Astrocyte (in vitro differentiated cells and primary cell): Measurements from ENCODE around the gene QPCT. TPM values are rescaled to one million over a fixed set of nuclear protein-coding genes. Genes with fewer than 3 reads are reported as not detected.
"Not testable (repeated sequence)": the region's sequence is repeated elsewhere in the genome, so short reads cannot be mapped to it uniquely, and the experiment has no call there.

Experiments used
- DNase-seq: peaks from one replicate; pipeline ENCODE4 v3.0.0-alpha.2; 2010; ENCODE audit warnings: low read depth
- FAIRE-seq: peaks from 2 replicates; lab custom pipeline; 2011; peaks lifted over from hg19 to GRCh38; lab: Jason Lieb, UNC
- H2AFZ ChIP-seq: 2 replicates; pipeline ENCODE4 v1.6.0; 2012; ENCODE audit warnings: low read depth, low read length, inconsistent platforms
- H3K27ac ChIP-seq: 2 replicates; pipeline ENCODE4 v1.5.1; 2011; ENCODE audit warnings: low read depth, low read length, inconsistent platforms
- H3K27me3 ChIP-seq: 2 replicates; pipeline ENCODE4 v1.6.0; 2011; ENCODE audit warnings: low read length, inconsistent platforms; ENCODE audit not compliant: insufficient read depth
- H3K36me3 ChIP-seq: 2 replicates; pipeline ENCODE4 v1.5.1; 2011; ENCODE audit warnings: low read length, inconsistent platforms; ENCODE audit not compliant: insufficient read depth
- H3K4me1 ChIP-seq: 2 replicates; pipeline ENCODE4 v1.5.1; 2011; ENCODE audit warnings: low read length, inconsistent platforms; ENCODE audit not compliant: insufficient read depth
- H3K4me2 ChIP-seq: 2 replicates; pipeline ENCODE4 v1.6.0; 2012; ENCODE audit warnings: low read length, inconsistent platforms
- H3K4me3 ChIP-seq: 2 replicates; pipeline ENCODE4 v1.5.1; 2011; ENCODE audit warnings: low read depth, mild to moderate bottlenecking, low read length, inconsistent platforms; ENCODE audit not compliant: insufficient read depth
- H3K79me2 ChIP-seq: 2 replicates; pipeline ENCODE4 v1.6.0; 2012; ENCODE audit warnings: mild to moderate bottlenecking, low read length, inconsistent platforms; ENCODE audit not compliant: insufficient read depth
- H3K9ac ChIP-seq: 2 replicates; pipeline ENCODE4 v1.6.0; 2012; ENCODE audit warnings: mild to moderate bottlenecking, low read length, inconsistent platforms
- H3K9me3 ChIP-seq: 2 replicates; pipeline ENCODE4 v1.5.1; 2012; ENCODE audit warnings: low read depth, mild to moderate bottlenecking, low read length, inconsistent platforms; ENCODE audit not compliant: insufficient read depth
- H4K20me1 ChIP-seq: 2 replicates; pipeline ENCODE4 v1.6.0; 2012; ENCODE audit warnings: low read length, inconsistent platforms; ENCODE audit not compliant: insufficient read depth
- H3K27ac Mint-ChIP-seq: one replicate; pipeline ENCODE4 v1.8.0; 2021; ENCODE audit warnings: mild to moderate bottlenecking, mixed read lengths; ENCODE audit not compliant: unreplicated experiment
- H3K27me3 Mint-ChIP-seq: one replicate; pipeline ENCODE4 v1.8.0; 2021; ENCODE audit warnings: low read depth, mixed read lengths; ENCODE audit not compliant: unreplicated experiment
- H3K36me3 Mint-ChIP-seq: one replicate; pipeline ENCODE4 v1.8.0; 2021; ENCODE audit warnings: low read depth, mixed read lengths; ENCODE audit not compliant: unreplicated experiment
- H3K4me1 Mint-ChIP-seq: one replicate; pipeline ENCODE4 v1.8.0; 2021; ENCODE audit warnings: low read depth, mixed read lengths; ENCODE audit not compliant: unreplicated experiment
- H3K4me3 Mint-ChIP-seq: one replicate; pipeline ENCODE4 v1.8.0; 2021; ENCODE audit warnings: mild to moderate bottlenecking, moderate library complexity, mixed read lengths; ENCODE audit not compliant: unreplicated experiment
- H3K9me3 Mint-ChIP-seq: one replicate; pipeline ENCODE4 v1.8.0; 2021; ENCODE audit warnings: mild to moderate bottlenecking, mixed read lengths; ENCODE audit not compliant: unreplicated experiment
- CTCF ChIP-seq: IDR thresholded peaks from 2 replicates; pipeline ENCODE4 v1.5.1; 2011; ENCODE audit warnings: low read depth, mild to moderate bottlenecking, inconsistent platforms, low read length, moderate library complexity; ENCODE audit not compliant: insufficient read depth
- EZH2 ChIP-seq: IDR thresholded peaks from 2 replicates; pipeline ENCODE4 v1.6.1; 2012; ENCODE audit warnings: mild to moderate bottlenecking, low read length, inconsistent platforms; ENCODE audit not compliant: insufficient read depth
- total RNA-seq: library from RNA; stranded (reverse); gene quantifications from 2 replicates; pipeline ENCODE4 v1.2.1, GENCODE V29; 2021

The QPCT gene
- total RNA-seq, 1 donor from 2014 or later = 23.1 TPM

- no peak overlapping the region for H3K27ac ChIP-seq
- H3K9me3 ChIP-seq = no peaks in the 10 kb centered on the region
- H3K4me1 Mint-ChIP-seq = no peaks in the 10 kb centered on the region
- H3K9me3 Mint-ChIP-seq = no peaks in the 10 kb centered on the region
- H4K20me1 ChIP-seq = no peaks in the 10 kb centered on the region
- no peak overlapping the region for H3K9ac ChIP-seq
- FAIRE-seq (no peak), DNase-seq (no peak)
- no peaks in the 10 kb centered on the region for H3K36me3 Mint-ChIP-seq
- H2AFZ ChIP-seq = no peak overlapping the region
- H3K79me2 ChIP-seq = no peaks in the 10 kb centered on the region
- no peak overlapping the region for H3K4me3 ChIP-seq
- H3K4me3 Mint-ChIP-seq = no peak overlapping the region
- H3K4me2 ChIP-seq = no peak overlapping the region
- TF ChIP-seq CTCF (no peak), EZH2 (no peak)
- no peaks in the 10 kb centered on the region for H3K27me3 Mint-ChIP-seq
- no peaks in the 10 kb centered on the region for H3K27me3 ChIP-seq
- H3K36me3 ChIP-seq = no peaks in the 10 kb centered on the region
- H3K27ac Mint-ChIP-seq = no peak overlapping the region
- H3K4me1 ChIP-seq = no peaks in the 10 kb centered on the region
These were observed 58.2 kb downstream of the QPCT start for GRCh38 chr2:37402636-37403035.

GRCh38 chr2:37405781-37406180, 61.4 kb downstream of the QPCT start:
- no peaks in the 10 kb centered on the region for H3K9me3 Mint-ChIP-seq
- H3K27ac Mint-ChIP-seq = no peak overlapping the region
- Histone ChIP-seq H3K36me3 (no peaks in the 10 kb centered on the region), H3K27ac (no peak overlapping the region), H4K20me1 (no peaks in the 10 kb centered on the region), H2AFZ (no peak overlapping the region), H3K79me2 (no peaks in the 10 kb centered on the region), H3K9ac (no peak overlapping the region), H3K9me3 (no peaks in the 10 kb centered on the region), H3K27me3 (no peaks in the 10 kb centered on the region), H3K4me1 (no peaks in the 10 kb centered on the region), H3K4me2 (no peak overlapping the region), H3K4me3 (no peak overlapping the region)
- FAIRE-seq (no peak), DNase-seq (no peak)
- H3K4me3 Mint-ChIP-seq = no peak overlapping the region
- no peaks in the 10 kb centered on the region for H3K36me3 Mint-ChIP-seq
- H3K27me3 Mint-ChIP-seq = peaks cover 2% of the 10 kb centered on the region
- no peak for TF ChIP-seq CTCF
- TF ChIP-seq EZH2 = no peak
- H3K4me1 Mint-ChIP-seq = no peaks in the 10 kb centered on the region

- TF ChIP-seq CTCF = no peak
- no peak for TF ChIP-seq EZH2
- no peaks in the 10 kb centered on the region for H3K36me3 ChIP-seq
- H4K20me1 ChIP-seq = no peaks in the 10 kb centered on the region
- no peaks in the 10 kb centered on the region for H3K9me3 ChIP-seq
- H3K4me3 ChIP-seq = no peak overlapping the region
- Mint-ChIP-seq H3K27ac (no peak overlapping the region), H3K4me1 (peaks cover 15% of the 10 kb centered on the region), H3K36me3 (peaks cover 2% of the 10 kb centered on the region), H3K27me3 (peaks cover 7% of the 10 kb centered on the region), H3K4me3 (no peak overlapping the region), H3K9me3 (no peaks in the 10 kb centered on the region)
- no peak overlapping the region for H2AFZ ChIP-seq
- H3K4me1 ChIP-seq = peaks cover 6% of the 10 kb centered on the region
- no peak overlapping the region for H3K4me2 ChIP-seq
- no peaks in the 10 kb centered on the region for H3K79me2 ChIP-seq
- FAIRE-seq (no peak), DNase-seq (no peak)
- no peak overlapping the region for H3K27ac ChIP-seq
- no peaks in the 10 kb centered on the region for H3K27me3 ChIP-seq
- H3K9ac ChIP-seq = no peak overlapping the region
These were observed 67.8 kb downstream of the QPCT start for GRCh38 chr2:37412231-37412630.

GRCh38 chr2:37413911-37414469, 69.6 kb downstream of the QPCT start:
- H3K4me2 ChIP-seq = peak overlapping the region; percentile 26
- not testable (repeated sequence) for H3K9me3 ChIP-seq, FAIRE-seq, H3K79me2 ChIP-seq, H4K20me1 ChIP-seq, H3K27me3 ChIP-seq, H3K27ac Mint-ChIP-seq, H3K4me3 Mint-ChIP-seq, H3K27me3 Mint-ChIP-seq, DNase-seq, H3K36me3 ChIP-seq, H2AFZ ChIP-seq, H3K4me3 ChIP-seq, H3K36me3 Mint-ChIP-seq, H3K4me1 ChIP-seq, H3K27ac ChIP-seq, H3K9me3 Mint-ChIP-seq
- H3K4me1 Mint-ChIP-seq = peaks cover 15% of the 10 kb centered on the region
- H3K9ac ChIP-seq = peak overlapping the region; percentile 19
